ENCODE measurements around the gene RXRA.

RXRA gene

DNA sequence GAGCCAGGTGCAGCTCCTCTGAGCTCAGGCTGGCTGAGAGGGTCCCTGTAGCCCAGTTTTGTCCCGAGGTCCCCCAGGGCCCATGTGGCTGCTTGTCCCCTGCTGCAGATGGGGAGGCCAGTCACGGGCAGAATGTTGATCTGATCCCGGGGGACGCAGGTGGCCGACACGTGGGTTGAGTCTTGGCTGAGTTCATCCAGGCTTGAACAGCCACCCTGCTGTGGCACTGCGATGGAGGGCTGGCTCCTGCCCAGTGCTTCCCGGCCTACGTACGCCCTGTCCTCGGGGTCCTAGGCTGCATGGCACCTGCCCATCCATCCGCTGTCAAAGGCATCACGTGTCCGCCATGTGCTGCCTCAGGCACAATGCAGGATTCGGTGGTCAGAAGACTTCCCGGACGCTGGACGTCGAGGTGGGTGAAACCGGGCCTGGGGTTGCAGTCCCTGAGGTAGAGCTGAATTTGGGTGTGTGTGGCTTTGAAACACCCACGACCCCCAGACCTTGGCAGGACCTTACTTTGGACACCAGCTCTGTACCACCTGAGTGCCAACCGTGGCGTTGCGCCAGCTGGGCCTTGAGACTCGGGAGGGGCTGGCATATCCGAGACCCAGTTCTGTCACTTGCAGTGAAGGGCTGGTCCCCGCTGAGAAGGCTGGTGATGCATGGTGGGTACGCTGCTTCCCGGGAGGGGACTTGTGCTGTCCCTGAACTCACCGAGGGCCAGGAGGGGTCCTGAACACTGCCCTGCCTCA lies 22.3 kb downstream of the RXRA start:
- no peak for DNase-seq (ENCODE audit: low read depth in 2 of 2)
- H3K4me3 ChIP-seq (replicated peaks in 1 of 2; ENCODE audit: low read depth in 2 of 2, low read length in 2 of 2): no peak overlapping the region
- TF ChIP-seq, protein P1, sequence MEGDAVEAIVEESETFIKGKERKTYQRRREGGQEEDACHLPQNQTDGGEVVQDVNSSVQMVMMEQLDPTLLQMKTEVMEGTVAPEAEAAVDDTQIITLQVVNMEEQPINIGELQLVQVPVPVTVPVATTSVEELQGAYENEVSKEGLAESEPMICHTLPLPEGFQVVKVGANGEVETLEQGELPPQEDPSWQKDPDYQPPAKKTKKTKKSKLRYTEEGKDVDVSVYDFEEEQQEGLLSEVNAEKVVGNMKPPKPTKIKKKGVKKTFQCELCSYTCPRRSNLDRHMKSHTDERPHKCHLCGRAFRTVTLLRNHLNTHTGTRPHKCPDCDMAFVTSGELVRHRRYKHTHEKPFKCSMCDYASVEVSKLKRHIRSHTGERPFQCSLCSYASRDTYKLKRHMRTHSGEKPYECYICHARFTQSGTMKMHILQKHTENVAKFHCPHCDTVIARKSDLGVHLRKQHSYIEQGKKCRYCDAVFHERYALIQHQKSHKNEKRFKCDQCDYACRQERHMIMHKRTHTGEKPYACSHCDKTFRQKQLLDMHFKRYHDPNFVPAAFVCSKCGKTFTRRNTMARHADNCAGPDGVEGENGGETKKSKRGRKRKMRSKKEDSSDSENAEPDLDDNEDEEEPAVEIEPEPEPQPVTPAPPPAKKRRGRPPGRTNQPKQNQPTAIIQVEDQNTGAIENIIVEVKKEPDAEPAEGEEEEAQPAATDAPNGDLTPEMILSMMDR (IDR thresholded peaks at IDR 0.05; ENCODE audit: low read depth, low read length): no peak

GRCh38 chr9:134349936-134350335 lies 23.7 kb downstream of the RXRA start:
- TF ChIP-seq, protein P1 (IDR thresholded peaks at IDR 0.05; ENCODE audit: low read depth, low read length): no peak

GRCh38 chr9:134350416-134350994 lies 24.2 kb downstream of the RXRA start:
- no peak overlapping the region for H3K4me3 ChIP-seq (replicated peaks in 1 of 2; ENCODE audit: low read depth in 2 of 2, low read length in 2 of 2)
- TF ChIP-seq, protein P1 (IDR thresholded peaks at IDR 0.05; ENCODE audit: low read depth, low read length): no peak
- DNase-seq (ENCODE audit: low read depth in 2 of 2): no peak

More at GRCh38 chr9:134349936-134350335, 23.7 kb downstream of the RXRA start:
- H3K4me3 ChIP-seq (replicated peaks in 1 of 2; ENCODE audit: low read depth in 2 of 2, low read length in 2 of 2): no peak overlapping the region
- DNase-seq (ENCODE audit: low read depth in 2 of 2): no peak

- H3K4me3 ChIP-seq (replicated peaks in 1 of 2; ENCODE audit: low read depth in 2 of 2, low read length in 2 of 2): no peak overlapping the region
- TF ChIP-seq, protein P1 (IDR thresholded peaks at IDR 0.05; ENCODE audit: low read depth, low read length): no peak
- no peak for DNase-seq (ENCODE audit: low read depth in 2 of 2)
Observed at GRCh38 chr9:134351606-134352176, 25.4 kb downstream of the RXRA start.

- TF ChIP-seq, protein P1 (IDR thresholded peaks at IDR 0.05; ENCODE audit: low read depth, low read length): no peak
- no peak for DNase-seq (ENCODE audit: low read depth in 2 of 2)
- H3K4me3 ChIP-seq (replicated peaks in 1 of 2; ENCODE audit: low read depth in 2 of 2, low read length in 2 of 2): no peak overlapping the region
Observed at GRCh38 chr9:134352247-134352933, 26.1 kb downstream of the RXRA start.

GRCh38 chr9:134353539-134353938 lies 27.3 kb downstream of the RXRA start:
- TF ChIP-seq, protein P1 (IDR thresholded peaks at IDR 0.05; ENCODE audit: low read depth, low read length): no peak
- DNase-seq (ENCODE audit: low read depth in 2 of 2): no peak
- H3K4me3 ChIP-seq (replicated peaks in 1 of 2; ENCODE audit: low read depth in 2 of 2, low read length in 2 of 2): no peak overlapping the region

Data from cardiac fibroblast (primary cell).